Liver (tissue), 9 donors: ENCODE data around the gene MGRN1. TPM values are rescaled to one million over a fixed set of nuclear protein-coding genes. Genes with fewer than 3 reads are reported as not detected.

ENCODE experiments used
- DNase-seq: peaks from one replicate; pipeline ENCODE4 v3.0.0-alpha.2; 2017; ENCODE audit warnings: low spot score
- H3K27ac ChIP-seq, 2 donors: one replicate each; pipeline ENCODE4 v1.7.0; 2013; ENCODE audit warnings: inconsistent platforms in 2 of 2, low read length in 2 of 2, control low read depth in 1 of 2, low read depth in 1 of 2, mild to moderate bottlenecking in 1 of 2
- H3K27me3 ChIP-seq, 4 donors: one replicate each; pipeline versions ENCODE4 v1.6.1 to v1.7.0; 2013; ENCODE audit warnings: low read length in 3 of 4, inconsistent platforms in 1 of 4, mild to moderate bottlenecking in 1 of 4, moderate library complexity in 1 of 4; ENCODE audit not compliant: control insufficient read depth in 4 of 4, insufficient read depth in 4 of 4
- H3K36me3 ChIP-seq, 4 donors: one replicate each; pipeline versions ENCODE4 v1.6.1 to v1.7.0; 2013; ENCODE audit warnings: low read length in 3 of 4, mild to moderate bottlenecking in 3 of 4, low read depth in 1 of 4, moderate library complexity in 1 of 4; ENCODE audit not compliant: control insufficient read depth in 4 of 4, insufficient read depth in 3 of 4
- H3K4me1 ChIP-seq, 4 donors: one replicate each; pipeline versions ENCODE4 v1.6.1 to v1.7.0; 2013; ENCODE audit warnings: low read length in 3 of 4, mild to moderate bottlenecking in 3 of 4, moderate library complexity in 1 of 4; ENCODE audit not compliant: control insufficient read depth in 4 of 4, insufficient read depth in 4 of 4
- H3K4me3 ChIP-seq, 3 donors: one replicate each; pipeline versions ENCODE4 v1.6.1 to v1.7.0; 2013; ENCODE audit warnings: low read length in 3 of 3, control low read depth in 1 of 3, low read depth in 1 of 3, mild to moderate bottlenecking in 1 of 3
- H3K9ac ChIP-seq, 2 donors: one replicate each; pipeline ENCODE4 v1.7.0; 2013; ENCODE audit warnings: low read length in 2 of 2, mild to moderate bottlenecking in 2 of 2, moderate library complexity in 2 of 2, control low read depth in 1 of 2, low read depth in 1 of 2
- H3K9me3 ChIP-seq, 4 donors: one replicate each; pipeline versions ENCODE4 v1.6.1 to v1.7.0; 2013; ENCODE audit warnings: low read length in 3 of 4; ENCODE audit not compliant: control insufficient read depth in 4 of 4
- EGR1 ChIP-seq, 2 donors: IDR thresholded peaks; 2 replicates each; pipeline ENCODE4 v1.6.1; 2016 to 2018; ENCODE audit warnings: antibody characterized with exemption in 2 of 2, low read depth in 2 of 2
- FOXA1 ChIP-seq: IDR thresholded peaks from 2 replicates; pipeline ENCODE4 v1.6.1; 2016; ENCODE audit warnings: antibody characterized with exemption
- FOXA2 ChIP-seq: IDR thresholded peaks from 2 replicates; pipeline ENCODE4 v1.6.1; 2016; ENCODE audit warnings: antibody characterized with exemption
- GABPA ChIP-seq, 2 donors: IDR thresholded peaks in 1 of 2; conservative IDR thresholded peaks in 1 of 2; 2 replicates each; pipeline ENCODE4 v1.6.1; 2016; ENCODE audit warnings: antibody characterized with exemption in 2 of 2, mild to moderate bottlenecking in 1 of 2, moderate library complexity in 1 of 2
- HNF4A ChIP-seq, 2 donors: conservative IDR thresholded peaks; 2 replicates each; pipeline ENCODE4 v1.6.1; 2016; ENCODE audit warnings: antibody characterized with exemption in 2 of 2, mild to moderate bottlenecking in 2 of 2
- HNF4G ChIP-seq: IDR thresholded peaks from 2 replicates; pipeline ENCODE4 v1.6.1; 2016; ENCODE audit warnings: antibody characterized with exemption
- JUND ChIP-seq, 2 donors: IDR thresholded peaks; 2 replicates each; pipeline ENCODE4 v1.6.1; 2016; ENCODE audit warnings: antibody characterized with exemption in 2 of 2
- NR2F2 ChIP-seq: IDR thresholded peaks from 2 replicates; pipeline ENCODE4 v1.6.1; 2016; ENCODE audit warnings: antibody characterized with exemption
- RAD21 ChIP-seq, 2 donors: IDR thresholded peaks; 2 replicates each; pipeline ENCODE4 v1.6.1; 2016; ENCODE audit warnings: antibody characterized with exemption in 2 of 2, mild to moderate bottlenecking in 2 of 2
- RXRA ChIP-seq, 2 donors: IDR thresholded peaks; 2 replicates each; pipeline ENCODE4 v1.6.1; 2017 to 2018; ENCODE audit warnings: antibody characterized with exemption in 2 of 2, mild to moderate bottlenecking in 1 of 2
- SP1 ChIP-seq: IDR thresholded peaks from 2 replicates; pipeline ENCODE4 v1.6.1; 2018; ENCODE audit warnings: antibody characterized with exemption, mild to moderate bottlenecking
- TAF1 ChIP-seq: conservative IDR thresholded peaks from 2 replicates; pipeline ENCODE4 v1.6.1; 2016; ENCODE audit warnings: antibody characterized with exemption, mild to moderate bottlenecking
- YY1 ChIP-seq: IDR thresholded peaks from 2 replicates; pipeline ENCODE4 v1.6.1; 2016; ENCODE audit warnings: antibody characterized with exemption, mild to moderate bottlenecking
- WGBS: extraction: QIAGEN DNeasy Blood & Tissue Kit; methylation state at CpG from one replicate; pipeline ENCODE4 v1.1.7; 2013; 5-methylcytosine and 5-hydroxymethylcytosine counted together
- polyA plus RNA-seq, 2 donors: library from polyadenylated mRNA; stranded (reverse) in 1 of 2; unstranded in 1 of 2; fragments of 200-250 nt in 1 of 2; fragments of >200 nt in 1 of 2; fragmentation: Nextera tagmentation in 1 of 2; extraction: Ambion mirVana in 1 of 2; gene quantifications; one replicate each; pipeline versions ENCODE4 v1.2.1 to v1.2.3, GENCODE V29; 2013 to 2015
- total RNA-seq, 2 donors: library from RNA; depleted of rRNA; stranded (reverse); fragments of >200 nt; gene quantifications; one replicate each; pipeline ENCODE4 v1.2.3, GENCODE V29; 2014
- TF ChIP-seq, protein P1 (sequence below): IDR thresholded peaks from 2 replicates; pipeline ENCODE4 v1.6.1; 2016; ENCODE audit warnings: antibody characterized with exemption
- TF ChIP-seq, protein P2 (sequence below): IDR thresholded peaks from 2 replicates; pipeline ENCODE4 v1.6.1; 2016; ENCODE audit warnings: antibody characterized with exemption
- TF ChIP-seq, protein P3 (sequence below): IDR thresholded peaks from 2 replicates; pipeline ENCODE4 v1.6.1; 2016; ENCODE audit warnings: antibody characterized with exemption, mild to moderate bottlenecking
- TF ChIP-seq, protein P4 (sequence below): IDR thresholded peaks from 2 replicates; pipeline ENCODE4 v1.6.1; 2016; ENCODE audit warnings: antibody characterized with exemption
- TF ChIP-seq, protein P5 (sequence below): fragments of 150-350 bp; IDR thresholded peaks from 2 replicates; pipeline ENCODE4 v1.5.1; 2017; ENCODE audit warnings: improper control_type of control experiment, low read depth, low read length; ENCODE audit not compliant: missing input control
- donor health status: healthy.
- donor health status: healthy.
- donor health status: healthy.
- donor health status: healthy.
- donor health status: healthy.

MGRN1 gene
- total and polyA plus RNA-seq, 4 donors = 15.9 to 35.7 (median 25.9) TPM

DNA sequence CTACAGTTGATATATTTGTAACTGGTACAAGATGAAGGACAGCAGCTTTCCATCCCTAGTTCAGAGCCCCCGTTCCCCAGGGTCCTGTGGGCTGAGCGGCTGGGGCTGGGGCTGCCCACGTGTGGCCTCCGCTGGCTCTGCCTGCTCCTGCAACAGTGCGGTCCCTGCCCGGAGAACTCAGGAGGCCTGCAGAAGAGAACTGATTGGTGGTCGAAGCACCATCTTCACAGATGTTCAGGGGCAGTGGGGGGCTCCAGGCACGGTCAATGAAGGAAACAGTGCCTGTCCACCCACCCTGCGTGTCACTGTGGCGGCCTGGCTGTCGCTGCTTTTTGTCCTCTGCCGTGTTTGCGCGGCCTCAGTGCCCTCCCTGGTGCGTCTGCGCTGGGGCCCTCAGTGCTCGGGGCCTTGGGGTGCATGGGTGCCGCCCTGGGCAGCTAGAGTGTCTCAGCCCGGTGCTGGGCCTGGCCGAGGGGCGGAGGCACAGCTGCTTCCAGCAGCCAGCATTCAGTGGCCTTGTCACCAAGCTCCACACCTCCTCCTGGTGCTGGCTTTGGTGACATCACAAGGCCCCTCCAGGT, 64.6 kb downstream of the MGRN1 start (continued):
- TF ChIP-seq, protein P1, sequence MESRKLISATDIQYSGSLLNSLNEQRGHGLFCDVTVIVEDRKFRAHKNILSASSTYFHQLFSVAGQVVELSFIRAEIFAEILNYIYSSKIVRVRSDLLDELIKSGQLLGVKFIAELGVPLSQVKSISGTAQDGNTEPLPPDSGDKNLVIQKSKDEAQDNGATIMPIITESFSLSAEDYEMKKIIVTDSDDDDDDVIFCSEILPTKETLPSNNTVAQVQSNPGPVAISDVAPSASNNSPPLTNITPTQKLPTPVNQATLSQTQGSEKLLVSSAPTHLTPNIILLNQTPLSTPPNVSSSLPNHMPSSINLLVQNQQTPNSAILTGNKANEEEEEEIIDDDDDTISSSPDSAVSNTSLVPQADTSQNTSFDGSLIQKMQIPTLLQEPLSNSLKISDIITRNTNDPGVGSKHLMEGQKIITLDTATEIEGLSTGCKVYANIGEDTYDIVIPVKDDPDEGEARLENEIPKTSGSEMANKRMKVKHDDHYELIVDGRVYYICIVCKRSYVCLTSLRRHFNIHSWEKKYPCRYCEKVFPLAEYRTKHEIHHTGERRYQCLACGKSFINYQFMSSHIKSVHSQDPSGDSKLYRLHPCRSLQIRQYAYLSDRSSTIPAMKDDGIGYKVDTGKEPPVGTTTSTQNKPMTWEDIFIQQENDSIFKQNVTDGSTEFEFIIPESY = no peak

DNA sequence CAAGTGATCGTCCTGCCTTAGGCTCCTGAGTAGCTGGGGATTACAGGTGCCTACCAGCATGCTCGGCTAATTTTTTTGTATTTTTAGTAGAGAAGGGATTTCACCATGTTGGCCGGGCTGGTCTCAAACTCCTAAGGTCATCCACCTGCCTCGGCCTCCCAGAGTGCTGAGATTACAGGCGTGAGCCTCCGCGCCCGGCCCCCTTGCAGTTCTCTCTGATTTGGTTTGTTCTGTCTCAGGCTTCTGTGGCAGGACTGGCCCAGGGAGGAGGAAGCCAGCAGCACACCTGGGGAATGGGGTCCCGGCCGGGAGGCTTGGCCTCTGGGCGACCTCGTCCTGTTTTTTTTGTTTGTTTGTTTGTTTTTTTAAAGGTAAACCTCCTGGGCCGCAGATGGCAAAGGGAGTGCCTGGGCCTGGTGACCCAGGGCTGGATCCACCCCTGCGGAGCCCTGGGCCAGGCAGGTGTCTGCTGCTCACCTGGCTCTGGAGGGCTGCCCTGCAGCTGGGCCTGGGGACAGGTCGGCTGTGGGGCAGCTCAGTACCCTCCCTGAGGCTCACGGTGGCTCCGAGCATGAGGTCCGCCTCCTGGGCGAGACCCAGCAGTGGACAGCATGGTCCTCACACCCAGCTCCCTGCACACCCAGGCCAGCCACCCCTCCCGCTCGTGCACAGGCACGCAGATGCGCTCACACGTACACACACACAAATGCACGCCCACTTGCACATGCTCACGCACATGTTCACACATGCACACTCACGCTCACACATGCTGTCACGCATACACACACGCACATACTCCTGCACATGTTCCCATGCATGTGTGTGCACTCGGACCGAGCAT, 65.5 kb downstream of the MGRN1 start:
- TF ChIP-seq NR2F2 (no peak), RXRA (IDR thresholded peaks at IDR 0.05) (peak in 1 of 2 donors; percentile 8), FOXA2 (no peak)
- 68% methylated on average over 31 of the region's 31 CpGs for WGBS

DNA sequence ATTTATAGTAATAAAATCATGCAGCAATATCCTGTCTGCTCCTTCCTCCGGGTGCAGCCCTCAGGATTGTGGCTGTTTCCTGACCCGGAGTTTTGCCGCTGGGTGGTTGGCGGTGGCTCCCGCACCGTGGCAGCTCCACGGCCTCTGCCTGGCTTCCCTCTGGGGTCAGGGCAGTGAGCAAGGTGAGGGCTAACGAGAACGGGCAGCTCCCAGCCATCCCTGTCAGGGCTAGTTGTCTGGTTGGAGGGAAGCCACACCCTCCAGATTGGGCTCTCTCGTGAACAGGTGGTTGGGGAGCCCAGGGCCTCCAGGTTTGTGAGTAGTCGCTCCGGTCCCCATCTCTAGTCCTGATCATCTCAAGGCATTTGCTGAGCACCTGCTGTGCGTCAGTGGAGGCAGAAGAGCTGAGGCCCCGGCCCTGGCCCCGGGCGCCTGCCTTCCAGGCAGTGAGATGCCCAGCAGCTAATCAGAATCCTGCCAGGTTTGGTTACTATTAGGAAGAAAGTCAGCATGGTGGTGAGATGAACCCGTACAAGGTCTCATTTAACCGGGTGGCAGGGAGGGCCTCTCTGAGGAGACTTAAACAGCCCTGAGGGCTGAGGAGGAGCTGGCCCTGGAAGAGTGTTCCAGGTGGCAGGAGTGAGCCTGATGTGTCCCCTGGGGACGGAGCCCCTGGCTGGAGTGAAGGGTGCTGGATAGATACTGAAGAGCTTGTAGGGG, 66.5 kb downstream of the MGRN1 start:
- no peaks in the 10 kb centered on the region for H3K9me3 ChIP-seq
- H3K4me1 ChIP-seq = peaks cover 11 to 81% (median 60%) of the 10 kb centered on the region in 4 donors
- WGBS = 69% methylated on average over 19 of the region's 19 CpGs
- H3K36me3 ChIP-seq = peaks cover 0 to 23% (median 6%) of the 10 kb centered on the region in 4 donors
- TF ChIP-seq JUND (IDR thresholded peaks at IDR 0.05) = no peak
- TF ChIP-seq, protein P2, sequence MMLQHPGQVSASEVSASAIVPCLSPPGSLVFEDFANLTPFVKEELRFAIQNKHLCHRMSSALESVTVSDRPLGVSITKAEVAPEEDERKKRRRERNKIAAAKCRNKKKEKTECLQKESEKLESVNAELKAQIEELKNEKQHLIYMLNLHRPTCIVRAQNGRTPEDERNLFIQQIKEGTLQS = no peak
- no peak for TF ChIP-seq RAD21 (IDR thresholded peaks at IDR 0.05)
- TF ChIP-seq, protein P3, sequence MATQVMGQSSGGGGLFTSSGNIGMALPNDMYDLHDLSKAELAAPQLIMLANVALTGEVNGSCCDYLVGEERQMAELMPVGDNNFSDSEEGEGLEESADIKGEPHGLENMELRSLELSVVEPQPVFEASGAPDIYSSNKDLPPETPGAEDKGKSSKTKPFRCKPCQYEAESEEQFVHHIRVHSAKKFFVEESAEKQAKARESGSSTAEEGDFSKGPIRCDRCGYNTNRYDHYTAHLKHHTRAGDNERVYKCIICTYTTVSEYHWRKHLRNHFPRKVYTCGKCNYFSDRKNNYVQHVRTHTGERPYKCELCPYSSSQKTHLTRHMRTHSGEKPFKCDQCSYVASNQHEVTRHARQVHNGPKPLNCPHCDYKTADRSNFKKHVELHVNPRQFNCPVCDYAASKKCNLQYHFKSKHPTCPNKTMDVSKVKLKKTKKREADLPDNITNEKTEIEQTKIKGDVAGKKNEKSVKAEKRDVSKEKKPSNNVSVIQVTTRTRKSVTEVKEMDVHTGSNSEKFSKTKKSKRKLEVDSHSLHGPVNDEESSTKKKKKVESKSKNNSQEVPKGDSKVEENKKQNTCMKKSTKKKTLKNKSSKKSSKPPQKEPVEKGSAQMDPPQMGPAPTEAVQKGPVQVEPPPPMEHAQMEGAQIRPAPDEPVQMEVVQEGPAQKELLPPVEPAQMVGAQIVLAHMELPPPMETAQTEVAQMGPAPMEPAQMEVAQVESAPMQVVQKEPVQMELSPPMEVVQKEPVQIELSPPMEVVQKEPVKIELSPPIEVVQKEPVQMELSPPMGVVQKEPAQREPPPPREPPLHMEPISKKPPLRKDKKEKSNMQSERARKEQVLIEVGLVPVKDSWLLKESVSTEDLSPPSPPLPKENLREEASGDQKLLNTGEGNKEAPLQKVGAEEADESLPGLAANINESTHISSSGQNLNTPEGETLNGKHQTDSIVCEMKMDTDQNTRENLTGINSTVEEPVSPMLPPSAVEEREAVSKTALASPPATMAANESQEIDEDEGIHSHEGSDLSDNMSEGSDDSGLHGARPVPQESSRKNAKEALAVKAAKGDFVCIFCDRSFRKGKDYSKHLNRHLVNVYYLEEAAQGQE = no peak
- no peak for TF ChIP-seq SP1
- TF ChIP-seq EGR1 (IDR thresholded peaks at IDR 0.05; ENCODE audit: low read depth in 2 of 2) = no peak
- no peak for TF ChIP-seq FOXA2
- TF ChIP-seq, protein P1 = no peak
- TF ChIP-seq TAF1 = no peak
- TF ChIP-seq, protein P4, sequence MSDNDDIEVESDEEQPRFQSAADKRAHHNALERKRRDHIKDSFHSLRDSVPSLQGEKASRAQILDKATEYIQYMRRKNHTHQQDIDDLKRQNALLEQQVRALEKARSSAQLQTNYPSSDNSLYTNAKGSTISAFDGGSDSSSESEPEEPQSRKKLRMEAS = no peak
- TF ChIP-seq GABPA (IDR thresholded peaks at IDR 0.05 in 1 of 2, conservative IDR thresholded peaks at IDR 0.05 in 1 of 2) = no peak
- TF ChIP-seq RXRA (IDR thresholded peaks at IDR 0.05) = no peak
- TF ChIP-seq FOXA1 = no peak
- no peak for TF ChIP-seq NR2F2
- TF ChIP-seq HNF4G = no peak
- no peak for TF ChIP-seq YY1
- TF ChIP-seq HNF4A (conservative IDR thresholded peaks at IDR 0.05) = no peak
- TF ChIP-seq, protein P5, sequence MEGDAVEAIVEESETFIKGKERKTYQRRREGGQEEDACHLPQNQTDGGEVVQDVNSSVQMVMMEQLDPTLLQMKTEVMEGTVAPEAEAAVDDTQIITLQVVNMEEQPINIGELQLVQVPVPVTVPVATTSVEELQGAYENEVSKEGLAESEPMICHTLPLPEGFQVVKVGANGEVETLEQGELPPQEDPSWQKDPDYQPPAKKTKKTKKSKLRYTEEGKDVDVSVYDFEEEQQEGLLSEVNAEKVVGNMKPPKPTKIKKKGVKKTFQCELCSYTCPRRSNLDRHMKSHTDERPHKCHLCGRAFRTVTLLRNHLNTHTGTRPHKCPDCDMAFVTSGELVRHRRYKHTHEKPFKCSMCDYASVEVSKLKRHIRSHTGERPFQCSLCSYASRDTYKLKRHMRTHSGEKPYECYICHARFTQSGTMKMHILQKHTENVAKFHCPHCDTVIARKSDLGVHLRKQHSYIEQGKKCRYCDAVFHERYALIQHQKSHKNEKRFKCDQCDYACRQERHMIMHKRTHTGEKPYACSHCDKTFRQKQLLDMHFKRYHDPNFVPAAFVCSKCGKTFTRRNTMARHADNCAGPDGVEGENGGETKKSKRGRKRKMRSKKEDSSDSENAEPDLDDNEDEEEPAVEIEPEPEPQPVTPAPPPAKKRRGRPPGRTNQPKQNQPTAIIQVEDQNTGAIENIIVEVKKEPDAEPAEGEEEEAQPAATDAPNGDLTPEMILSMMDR = no peak
- no peak overlapping the region for H3K27ac ChIP-seq
- DNase-seq = no peak
- H3K4me3 ChIP-seq = no peak overlapping the region
- H3K27me3 ChIP-seq = no peaks in the 10 kb centered on the region
- no peak overlapping the region for H3K9ac ChIP-seq

More for the DNA sequence above, 65.5 kb downstream of the MGRN1 start:
- Histone ChIP-seq H3K4me1 (peaks cover 11 to 88% (median 65%) of the 10 kb centered on the region in 4 donors), H3K27me3 (no peaks in the 10 kb centered on the region), H3K27ac (no peak overlapping the region), H3K4me3 (no peak overlapping the region), H3K36me3 (peaks cover 0 to 13% (median 4%) of the 10 kb centered on the region in 4 donors), H3K9ac (no peak overlapping the region), H3K9me3 (no peaks in the 10 kb centered on the region)
- DNase-seq = no peak
